ENCODE measurements around the gene NHLRC4.

GRCh38 chr16:574021-574760, 7.4 kb downstream of the NHLRC4 start:
- TF ChIP-seq, protein P1, sequence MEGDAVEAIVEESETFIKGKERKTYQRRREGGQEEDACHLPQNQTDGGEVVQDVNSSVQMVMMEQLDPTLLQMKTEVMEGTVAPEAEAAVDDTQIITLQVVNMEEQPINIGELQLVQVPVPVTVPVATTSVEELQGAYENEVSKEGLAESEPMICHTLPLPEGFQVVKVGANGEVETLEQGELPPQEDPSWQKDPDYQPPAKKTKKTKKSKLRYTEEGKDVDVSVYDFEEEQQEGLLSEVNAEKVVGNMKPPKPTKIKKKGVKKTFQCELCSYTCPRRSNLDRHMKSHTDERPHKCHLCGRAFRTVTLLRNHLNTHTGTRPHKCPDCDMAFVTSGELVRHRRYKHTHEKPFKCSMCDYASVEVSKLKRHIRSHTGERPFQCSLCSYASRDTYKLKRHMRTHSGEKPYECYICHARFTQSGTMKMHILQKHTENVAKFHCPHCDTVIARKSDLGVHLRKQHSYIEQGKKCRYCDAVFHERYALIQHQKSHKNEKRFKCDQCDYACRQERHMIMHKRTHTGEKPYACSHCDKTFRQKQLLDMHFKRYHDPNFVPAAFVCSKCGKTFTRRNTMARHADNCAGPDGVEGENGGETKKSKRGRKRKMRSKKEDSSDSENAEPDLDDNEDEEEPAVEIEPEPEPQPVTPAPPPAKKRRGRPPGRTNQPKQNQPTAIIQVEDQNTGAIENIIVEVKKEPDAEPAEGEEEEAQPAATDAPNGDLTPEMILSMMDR (IDR thresholded peaks at IDR 0.05) = no peak
- no peak for TF ChIP-seq POLR2A (IDR thresholded peaks at IDR 0.05)

All from body of pancreas (tissue), 4 donors.